IPS DF 4.7 (cell line): ENCODE results near the gene CHD9NB.
"Not testable (repeated sequence)": the region's sequence is repeated elsewhere in the genome, so short reads cannot be mapped to it uniquely, and the experiment has no call there.

Source experiments
- DNase-seq: peaks from one replicate; pipeline ENCODE4 v3.0.0-alpha.2; 2013; ENCODE audit warnings: low spot score; ENCODE audit errors: extremely low read depth

CHD9NB gene

DNA sequence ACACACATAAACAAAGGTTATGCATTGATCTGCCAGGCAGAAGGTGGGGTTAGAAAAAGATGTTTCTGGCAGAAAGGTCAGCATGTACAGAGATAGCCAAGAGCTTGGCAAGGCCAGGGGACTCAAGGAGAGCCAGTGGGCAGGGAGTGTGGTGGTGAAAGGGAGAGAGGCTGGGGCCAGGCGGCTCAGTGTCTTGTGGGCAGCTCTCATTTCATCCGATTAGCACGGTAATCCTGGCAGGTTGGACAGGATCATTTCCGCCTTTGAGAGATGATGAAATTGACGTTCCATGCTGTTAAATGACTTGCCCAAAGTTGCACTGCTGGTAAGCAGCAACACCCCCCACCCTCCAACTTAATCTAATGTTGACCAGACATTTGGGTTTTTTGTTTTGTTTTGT lies 5.7 kb upstream of the CHD9NB start:
- DNase-seq = no peak

- no peak for DNase-seq
Measured at GRCh38 chr16:53057658-53058057, 5.0 kb upstream of the CHD9NB start.

GRCh38 chr16:53056392-53056881 lies 3.7 kb upstream of the CHD9NB start:
- DNase-seq = no peak

- no peak for DNase-seq
Measured at GRCh38 chr16:53055541-53056391, 3.1 kb upstream of the CHD9NB start.

DNA sequence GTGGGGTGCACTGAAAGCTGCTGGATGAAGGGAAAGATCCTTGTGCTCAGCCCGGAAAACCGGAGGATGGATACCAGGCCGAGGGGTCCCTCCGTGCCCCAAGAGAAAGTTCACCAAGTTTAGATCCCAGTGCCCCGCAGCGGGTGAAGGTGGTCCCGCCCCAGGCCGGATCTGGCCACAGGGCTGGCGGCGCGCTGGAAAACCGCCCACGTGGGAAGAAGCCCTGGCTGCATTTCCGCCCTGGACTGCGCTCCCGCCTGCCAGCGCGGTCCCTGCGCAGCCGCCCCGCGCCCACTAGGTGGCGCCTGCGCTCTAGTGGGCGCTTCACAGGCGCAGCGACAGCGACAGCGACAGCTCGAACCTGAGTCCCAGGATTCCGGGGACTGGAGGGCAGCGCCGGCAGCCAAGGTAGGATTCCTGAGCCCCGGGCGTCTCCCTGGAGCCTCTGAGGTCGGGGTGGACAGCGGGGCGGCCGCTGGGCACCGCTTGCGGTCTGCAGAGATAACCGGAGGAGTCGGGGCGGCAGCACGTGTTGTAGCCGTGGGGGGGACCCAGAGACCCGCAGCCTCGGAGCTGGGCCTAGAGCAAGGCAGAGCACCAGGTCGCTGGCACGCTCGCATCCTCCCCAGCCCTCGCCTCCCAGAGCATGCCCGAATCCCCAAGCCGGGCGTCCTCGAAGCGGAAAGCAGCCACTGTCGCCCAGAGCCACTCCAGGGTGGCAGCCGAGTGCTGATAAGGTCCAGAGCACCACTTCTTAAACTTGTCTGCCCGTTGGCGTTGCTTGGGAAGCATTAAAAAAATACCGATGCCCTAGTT lies 2.2 kb upstream of the CHD9NB start, which contains the start of gene CHD9:
Gene CHD9, plus strand, starts transcription at position 322 of the 816 bp plus-strand sequence. CDS start 101,099 bp downstream, outside the sequence.
- DNase-seq = no peak

DNA sequence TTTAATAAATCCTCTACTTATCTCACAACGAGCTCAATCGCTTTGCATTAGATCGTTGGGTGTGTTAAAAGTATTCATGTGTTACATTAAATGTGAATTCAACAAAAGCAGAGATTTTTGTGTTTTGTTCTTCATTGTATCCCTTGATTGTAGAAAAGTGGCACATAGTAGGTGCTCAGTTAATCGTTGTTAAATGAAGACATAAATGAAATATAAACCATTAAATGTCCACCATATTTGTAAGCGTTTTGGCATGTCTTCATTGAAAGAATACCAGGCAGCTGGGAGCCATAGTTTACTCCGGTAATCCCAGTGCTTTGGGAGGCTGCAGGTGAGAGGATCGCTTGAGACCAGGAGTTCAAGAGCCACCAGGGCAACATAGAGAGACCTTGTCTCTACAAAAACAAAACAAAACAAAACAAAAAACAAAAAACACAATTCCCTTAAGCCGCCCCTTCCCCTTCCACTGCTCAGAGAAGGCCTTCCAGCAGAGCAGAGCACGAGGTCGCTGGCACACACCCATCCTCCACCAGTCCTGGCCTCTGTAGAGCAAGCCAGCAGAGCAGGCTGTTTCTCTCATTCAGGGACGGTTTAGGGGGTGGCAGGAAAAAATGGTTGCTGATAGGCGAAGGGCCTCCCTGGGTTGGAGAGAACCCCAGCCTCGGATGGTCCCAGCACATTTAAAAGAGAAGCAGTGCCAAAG lies 1.4 kb upstream of the CHD9NB start:
- DNase-seq = no peak

DNA sequence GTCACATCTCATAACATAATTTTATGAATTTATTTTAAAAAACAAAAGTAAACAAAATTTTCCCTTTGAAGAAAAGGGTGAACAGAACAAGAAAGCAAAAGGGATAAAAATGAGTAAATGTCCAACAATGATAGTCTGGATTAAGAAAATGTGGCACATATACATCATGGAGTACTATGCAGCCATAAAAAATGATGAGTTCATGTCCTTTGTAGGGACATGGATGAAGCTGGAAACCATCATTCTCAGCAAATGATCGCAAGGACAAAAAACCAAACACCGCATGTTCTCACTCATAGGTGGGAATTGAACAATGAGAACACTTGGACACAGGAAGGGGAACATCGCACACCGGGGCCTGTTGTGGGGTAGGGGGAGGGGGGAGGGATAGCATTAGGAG lies 1.4 kb downstream of the CHD9NB start:
- not testable (repeated sequence) for DNase-seq

DNA sequence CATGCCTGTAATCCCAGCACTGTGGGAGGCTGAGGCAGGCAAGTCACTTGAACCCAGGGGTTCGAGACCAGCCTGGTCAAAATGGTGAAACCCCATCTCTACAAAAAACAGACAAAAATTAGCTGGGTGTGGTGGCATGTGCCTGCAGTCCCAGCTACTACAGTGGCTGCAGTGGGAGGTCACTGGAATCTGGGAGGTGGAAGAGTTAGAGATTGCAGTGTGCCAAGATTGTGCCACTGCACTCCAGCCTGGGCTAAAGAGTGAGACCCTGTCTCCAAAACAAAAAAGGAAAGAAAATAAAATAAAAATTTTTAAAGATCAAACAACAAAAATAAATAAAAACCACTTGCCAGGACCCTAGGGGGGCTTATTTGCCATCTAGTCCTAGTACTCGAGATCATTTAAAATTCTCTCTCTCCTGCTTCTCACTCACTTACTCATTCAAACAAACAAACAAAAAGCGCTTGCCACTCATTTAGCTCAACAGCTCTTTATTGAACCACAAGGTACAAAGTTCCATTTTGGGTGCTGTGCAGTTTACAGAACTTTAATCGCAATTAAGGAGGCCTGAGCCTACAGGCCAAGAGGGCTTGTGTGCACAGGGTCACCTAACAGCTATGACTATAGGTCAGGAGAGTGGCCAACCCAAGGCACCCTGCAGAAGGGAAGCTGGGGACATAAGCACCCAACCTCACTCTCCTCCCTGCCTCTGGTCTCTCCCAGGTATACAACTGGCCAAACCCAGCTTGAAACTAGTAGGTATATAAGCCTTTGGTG lies 4.4 kb downstream of the CHD9NB start:
- no peak for DNase-seq

DNA sequence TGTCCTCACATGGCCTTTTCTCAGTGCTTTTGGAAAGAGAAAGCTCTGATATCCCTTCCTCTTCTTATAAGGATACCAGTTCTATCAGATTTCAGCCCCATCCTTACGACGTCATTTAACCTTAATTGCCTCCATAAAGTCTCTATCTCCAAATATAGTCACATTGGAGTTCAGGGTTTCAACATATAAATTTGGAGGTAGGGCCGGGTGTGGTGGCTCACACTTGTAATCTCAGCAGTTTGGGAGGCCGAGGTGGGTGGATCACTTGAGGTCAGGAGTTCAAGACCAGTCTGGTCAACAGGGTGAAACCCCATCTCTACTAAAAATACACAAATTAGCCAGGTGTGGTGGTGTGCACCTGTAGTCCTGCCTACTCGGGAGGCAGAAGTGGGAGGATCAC lies 5.2 kb downstream of the CHD9NB start:
- not testable (repeated sequence) for DNase-seq

GRCh38 chr16:53045341-53046220 lies 7.1 kb downstream of the CHD9NB start:
- no peak for DNase-seq

DNA sequence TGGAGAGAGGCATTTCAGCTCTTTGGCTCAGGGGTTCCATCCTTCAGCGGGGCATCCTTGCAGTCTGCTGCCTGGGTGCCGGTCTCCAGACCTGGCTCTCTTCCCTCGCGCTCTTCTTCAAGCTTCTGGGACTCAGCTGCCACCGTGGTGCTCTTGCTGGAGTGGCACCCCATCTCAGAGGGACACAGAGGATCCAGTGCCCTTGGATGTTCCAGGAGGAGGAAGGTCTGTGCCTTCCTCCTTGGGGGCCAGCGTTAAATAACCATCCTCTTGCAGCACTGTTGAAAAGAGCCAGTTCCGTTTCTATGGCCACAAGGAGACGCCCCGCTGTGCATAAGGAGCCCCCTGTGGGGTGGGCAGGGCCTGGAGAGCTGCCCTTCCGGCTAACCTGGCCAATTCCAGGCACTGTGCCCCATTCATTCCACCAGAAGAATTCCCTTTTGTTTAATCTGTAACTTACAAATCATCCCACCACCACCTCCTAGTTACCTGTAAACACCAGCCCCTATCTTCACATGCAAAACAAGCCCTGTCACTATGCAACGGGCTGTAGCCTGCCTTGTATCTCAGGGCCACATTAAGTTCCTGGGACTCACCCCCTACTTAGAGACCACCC lies 8.6 kb downstream of the CHD9NB start:
- DNase-seq = peak; percentile 71

DNA sequence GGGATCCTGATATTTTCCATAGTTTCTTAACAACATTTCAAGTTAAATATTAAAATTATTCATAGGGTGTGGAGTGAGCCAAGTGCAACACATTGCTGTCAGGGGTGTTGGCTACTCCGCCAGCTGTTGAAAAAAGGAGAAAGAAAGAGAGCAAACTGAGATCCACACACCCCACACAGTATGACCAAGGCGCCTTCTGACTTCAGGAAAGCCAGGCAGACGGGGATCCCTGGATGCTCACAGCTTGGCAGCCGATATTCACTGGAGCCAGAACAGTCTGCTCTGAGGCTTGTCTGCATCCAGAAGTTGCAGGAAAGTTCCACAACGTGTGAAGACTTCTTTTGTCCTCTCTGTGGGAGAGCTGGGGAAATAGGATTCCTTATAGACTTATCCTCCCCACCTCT lies 9.3 kb downstream of the CHD9NB start:
- DNase-seq = no peak

DNA sequence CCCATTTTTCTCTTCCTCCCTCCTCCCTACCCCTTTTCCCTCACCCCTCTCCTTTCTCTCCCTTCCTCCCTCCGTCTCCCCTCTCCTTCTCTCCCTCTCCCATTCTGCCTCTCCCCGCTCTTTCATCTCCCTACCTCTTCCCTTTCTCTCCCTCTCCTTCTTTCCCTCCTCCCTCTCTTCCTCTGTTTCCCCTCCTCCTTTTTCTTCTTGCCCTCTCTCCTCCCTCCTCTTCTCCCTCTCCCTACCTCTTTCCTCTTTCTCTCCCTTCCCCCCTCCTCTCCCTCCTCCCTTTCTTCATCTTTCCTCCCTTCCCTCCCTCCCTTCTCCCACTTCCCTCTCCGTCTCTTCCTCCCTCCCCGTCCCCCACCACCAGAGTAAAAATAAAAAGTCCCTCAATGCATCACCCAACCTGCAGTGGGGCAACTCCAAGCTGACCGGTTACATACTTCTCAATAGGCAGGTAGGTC lies 10.4 kb downstream of the CHD9NB start:
- DNase-seq = no peak

DNA sequence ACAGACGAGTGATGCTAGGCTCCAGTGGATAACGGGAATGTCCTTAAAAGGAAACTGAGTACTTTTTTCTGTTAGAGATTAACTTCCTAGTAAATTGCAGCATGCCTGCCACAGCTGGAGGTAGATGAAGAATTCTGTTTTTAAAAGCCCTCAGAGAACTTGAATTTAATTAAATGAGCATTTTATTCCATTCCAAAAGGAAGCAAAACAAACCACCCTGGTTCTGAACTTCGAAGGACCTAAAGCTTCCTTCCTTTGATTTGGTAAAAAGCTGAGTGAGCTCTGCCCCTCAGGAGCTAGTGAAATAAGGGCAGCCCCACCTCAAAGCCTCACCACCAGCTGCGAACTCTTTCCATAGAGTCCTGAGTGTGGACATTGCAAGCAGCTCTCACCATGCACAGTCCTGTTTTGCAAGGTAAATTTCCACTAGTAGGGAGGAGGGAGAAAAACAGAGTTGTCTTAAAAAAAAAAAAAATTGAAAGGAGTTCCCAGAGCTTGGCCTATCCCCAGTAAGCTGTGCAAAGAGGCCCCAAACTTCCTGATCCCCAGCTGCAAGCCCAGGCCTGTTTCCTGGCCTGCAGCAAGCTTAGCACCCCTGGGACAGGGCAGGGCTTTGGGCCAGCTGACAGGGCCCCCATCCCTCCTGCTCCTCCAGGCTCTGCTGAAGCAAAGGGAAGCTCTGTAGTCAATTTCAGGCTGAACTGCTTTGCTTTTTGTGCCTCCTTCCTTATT lies 11.2 kb downstream of the CHD9NB start:
- DNase-seq = no peak

DNA sequence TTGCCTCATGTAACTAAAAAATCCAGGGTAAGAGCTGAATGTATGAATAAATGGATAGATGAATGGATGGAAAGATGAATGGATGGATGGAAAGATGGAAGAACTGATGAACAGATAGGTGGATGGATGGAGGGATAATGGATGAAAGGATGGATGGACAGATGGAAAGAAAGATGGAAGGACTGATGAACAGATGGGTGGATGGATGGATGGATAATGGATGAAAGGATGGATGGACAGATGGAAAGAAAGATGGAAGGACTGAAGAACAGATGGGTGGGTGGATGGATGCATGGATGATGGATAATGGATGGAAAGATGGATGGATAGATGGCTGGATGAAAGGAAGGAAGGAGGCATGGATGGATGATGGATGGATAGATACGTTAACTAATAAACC lies 11.9 kb downstream of the CHD9NB start:
- no peak for DNase-seq

- not testable (repeated sequence) for DNase-seq
Measured at GRCh38 chr16:53036711-53037110, 16.0 kb downstream of the CHD9NB start.

GRCh38 chr16:53036066-53036465 lies 16.6 kb downstream of the CHD9NB start:
- DNase-seq = no peak

DNA sequence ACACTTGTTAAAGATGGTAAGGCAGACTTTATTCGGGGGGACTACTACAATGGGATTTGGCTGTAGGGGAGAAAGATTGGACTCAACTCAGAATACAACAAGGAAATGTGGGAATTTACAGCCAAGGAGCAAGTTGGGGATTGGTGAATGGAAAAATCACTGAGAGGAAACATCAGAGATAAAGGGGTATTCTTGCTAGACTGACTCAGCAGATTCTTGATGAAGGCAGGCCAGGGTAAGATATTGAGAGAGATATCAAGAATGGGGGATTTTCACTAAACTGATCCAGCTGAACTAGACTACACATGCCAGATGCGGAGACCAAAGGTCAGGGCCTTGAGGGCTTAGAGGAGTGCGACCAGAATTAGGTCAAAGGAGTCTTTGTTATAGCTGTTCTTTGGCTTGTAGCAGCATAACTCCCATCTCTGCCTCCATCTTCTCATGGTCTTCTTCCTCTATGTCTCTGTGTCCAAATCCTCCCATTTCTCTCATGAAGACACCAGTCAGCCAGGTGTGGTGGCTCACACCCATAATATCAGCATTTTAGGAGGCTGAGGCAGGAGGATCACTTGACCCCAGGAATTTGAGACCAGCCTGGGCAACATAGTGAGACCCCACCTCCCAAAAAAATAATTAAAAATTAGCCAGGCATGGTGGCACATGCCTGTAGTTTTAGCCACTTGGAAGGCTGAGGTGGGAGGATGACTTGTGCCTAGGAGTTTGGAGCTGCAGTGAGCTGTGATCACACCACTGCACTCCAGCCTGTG lies 17.3 kb downstream of the CHD9NB start:
- no peak for DNase-seq
